ENCODE measurements around the gene PALD1.
"Not testable (repeated sequence)": the region's sequence is repeated elsewhere in the genome, so short reads cannot be mapped to it uniquely, and the experiment has no call there.

Gene PALD1

GRCh38 chr10:70573599-70574506, 95.3 kb downstream of the PALD1 start:
- DNase-seq (ENCODE audit: low read depth): no peak

GRCh38 chr10:70575486-70575873, 96.9 kb downstream of the PALD1 start:
- DNase-seq (ENCODE audit: low read depth): no peak

DNA sequence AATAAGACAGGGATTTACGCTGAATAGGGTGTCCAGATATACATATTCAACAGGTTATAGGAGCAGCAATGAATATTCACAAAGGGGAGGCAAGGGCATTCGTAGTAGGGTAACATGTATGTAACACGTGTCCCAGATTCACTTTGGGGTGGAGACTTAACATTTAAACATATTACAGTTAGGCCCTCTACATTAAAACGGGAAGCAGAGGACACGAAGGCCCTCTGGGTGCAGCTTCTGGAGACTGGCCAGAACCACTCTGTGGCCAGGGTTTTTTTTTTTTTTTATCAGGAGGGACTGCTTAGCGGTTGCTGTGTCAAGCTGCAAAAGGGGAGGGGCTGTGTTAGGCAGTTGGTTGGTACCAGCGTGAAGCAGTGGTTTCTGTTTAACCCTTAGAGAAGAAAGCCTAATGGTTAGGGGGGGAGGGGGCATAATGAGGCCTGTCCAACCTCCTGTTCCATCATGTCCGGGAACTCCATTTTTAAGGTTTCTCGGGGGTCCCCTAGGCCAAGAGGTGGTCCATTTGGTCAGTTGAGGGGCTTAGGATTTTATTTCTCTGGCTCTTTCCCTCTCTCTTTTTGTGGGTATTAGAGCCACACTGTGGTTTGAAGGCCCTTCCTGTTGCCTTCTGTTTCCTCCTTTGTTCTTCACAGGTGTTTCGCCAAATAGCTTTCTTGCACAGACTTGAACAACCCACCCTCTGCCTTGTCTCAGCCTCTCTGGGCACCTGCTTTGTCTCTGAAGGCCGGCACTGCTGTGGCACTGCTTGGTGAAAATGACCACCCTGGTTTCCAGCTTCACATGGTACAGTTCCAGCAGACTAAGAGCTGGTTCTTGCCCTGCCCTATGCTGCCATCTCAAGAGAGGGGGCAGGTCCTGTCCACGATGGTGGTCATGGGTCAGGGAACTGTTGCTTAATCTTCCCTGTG, 97.6 kb downstream of the PALD1 start:
- no peak for DNase-seq (ENCODE audit: low read depth)

DNA sequence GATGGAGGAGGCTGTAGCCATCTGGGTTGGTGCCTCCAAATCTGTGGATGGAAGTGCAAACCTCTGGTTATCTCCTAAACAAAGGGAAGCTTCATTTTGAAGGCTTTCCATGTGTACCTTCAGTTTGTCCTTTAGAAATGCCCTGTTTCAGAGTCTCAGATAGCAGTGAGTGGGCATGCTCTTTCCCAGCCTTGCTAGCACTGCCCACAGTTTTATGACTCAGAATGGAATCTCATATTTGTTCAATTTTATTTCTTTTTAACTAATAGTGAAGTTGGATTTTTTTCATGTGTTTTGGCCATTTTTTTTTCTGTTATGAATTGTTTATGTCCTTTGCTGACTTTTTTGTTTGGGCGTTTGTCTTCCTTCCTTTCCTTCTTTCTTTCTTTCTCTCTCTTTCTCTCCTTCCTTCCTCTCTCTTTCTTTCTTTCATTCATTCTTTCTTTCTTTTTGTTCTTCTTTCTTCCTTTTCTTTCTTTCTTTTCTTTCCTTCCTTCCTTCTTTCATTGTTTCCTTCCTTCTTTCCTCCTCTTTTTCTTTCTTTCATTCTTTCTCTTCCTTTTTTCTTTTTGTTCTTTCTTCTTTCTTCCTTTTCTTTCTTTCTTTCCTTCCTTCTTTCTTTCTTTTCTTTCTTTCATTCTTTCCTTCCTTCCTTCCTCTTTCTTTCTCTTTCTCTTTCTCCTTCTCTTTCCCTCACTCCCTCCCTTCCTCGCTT, 98.4 kb downstream of the PALD1 start:
- DNase-seq (ENCODE audit: low read depth): no peak

- peak; percentile 55 for DNase-seq (ENCODE audit: low read depth)
These were observed 99.9 kb downstream of the PALD1 start for GRCh38 chr10:70578371-70578947.

GRCh38 chr10:70579234-70580002, 100.9 kb downstream of the PALD1 start:
- no peak for DNase-seq (ENCODE audit: low read depth)

DNA sequence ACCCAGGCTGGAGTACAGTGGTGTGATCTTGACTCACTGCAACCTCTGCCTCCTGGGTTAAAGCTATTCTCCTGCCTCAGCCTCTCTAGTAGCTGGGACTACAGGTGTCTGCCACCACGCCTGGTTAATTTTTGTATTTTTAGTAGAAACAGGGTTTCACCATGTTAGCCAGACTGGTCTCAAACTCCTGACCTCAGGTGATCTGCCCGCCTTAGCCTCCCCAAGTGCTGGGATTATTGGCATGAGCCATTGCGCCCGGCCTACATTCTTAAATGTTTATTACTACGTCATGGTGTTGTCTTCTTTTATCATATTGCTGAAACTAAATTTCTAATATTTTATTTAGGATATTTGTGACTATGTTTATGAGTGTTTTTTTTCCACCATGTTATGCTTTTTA, 102.6 kb downstream of the PALD1 start:
- DNase-seq (ENCODE audit: low read depth): not testable (repeated sequence)

DNA sequence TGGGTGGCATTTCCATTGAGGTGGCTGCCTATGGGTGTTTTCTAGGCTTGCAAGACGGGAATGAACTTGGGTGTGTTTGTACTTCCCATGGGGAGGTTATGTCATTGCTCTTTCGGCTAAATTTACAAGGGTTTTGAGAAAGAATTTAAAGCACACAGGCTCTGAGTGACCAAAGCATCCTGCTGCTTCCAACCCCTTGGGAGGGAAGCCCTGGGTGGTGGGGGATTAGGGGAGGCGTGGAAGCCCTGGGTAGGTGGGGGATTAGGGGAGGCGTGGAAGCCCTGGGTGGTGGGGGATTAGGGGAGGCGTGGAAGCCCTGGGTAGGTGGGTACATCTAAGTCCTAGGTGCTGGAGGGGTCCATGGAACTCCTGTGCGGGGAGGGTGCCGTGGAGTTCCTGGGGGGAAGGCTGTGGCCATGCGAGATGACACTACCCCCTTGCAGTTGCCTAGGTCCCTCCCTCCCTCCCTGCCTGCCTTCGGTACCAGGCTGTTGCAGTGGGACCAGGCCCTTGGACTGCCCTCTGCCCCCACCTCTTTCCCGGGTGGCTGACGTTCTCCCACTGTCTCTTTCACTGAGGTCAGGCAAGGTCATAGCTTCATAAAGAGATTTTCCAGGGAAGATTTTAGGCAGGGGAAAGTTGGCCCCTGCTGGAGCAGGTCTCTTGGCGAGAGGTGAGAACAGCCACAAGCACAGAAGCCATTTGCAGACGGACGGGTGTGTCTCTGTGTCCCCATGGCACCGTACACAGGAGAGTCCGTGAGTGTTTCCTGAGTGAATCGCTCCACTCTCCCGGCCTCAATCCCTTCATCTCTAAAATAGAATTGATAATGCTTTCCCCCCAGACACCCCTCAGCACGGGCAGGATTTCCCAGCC, 104.5 kb downstream of the PALD1 start:
- no peak for DNase-seq (ENCODE audit: low read depth)

DNA sequence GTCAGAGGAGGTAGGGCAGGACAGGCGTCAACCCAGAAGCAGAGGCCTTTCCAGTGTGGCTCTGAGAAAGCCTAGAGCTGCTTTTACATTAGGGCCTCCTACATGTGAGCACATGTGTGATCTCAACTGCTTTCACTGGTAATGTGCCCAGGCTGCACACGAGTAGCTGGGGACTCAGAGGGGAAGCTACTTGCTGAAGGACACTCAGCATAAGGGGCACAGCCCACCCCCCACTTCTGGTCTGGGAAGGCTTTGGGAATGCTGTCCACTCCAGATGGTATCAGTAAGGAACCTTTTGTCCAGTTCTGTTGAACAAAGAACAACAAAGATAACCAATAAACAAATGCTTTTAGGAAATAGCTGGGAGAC, 105.1 kb downstream of the PALD1 start:
- DNase-seq (ENCODE audit: low read depth): no peak

- DNase-seq (ENCODE audit: low read depth): no peak
These were observed 105.8 kb downstream of the PALD1 start for GRCh38 chr10:70584366-70584765.

GRCh38 chr10:70584909-70585544, 106.5 kb downstream of the PALD1 start:
- no peak for DNase-seq (ENCODE audit: low read depth)

DNA sequence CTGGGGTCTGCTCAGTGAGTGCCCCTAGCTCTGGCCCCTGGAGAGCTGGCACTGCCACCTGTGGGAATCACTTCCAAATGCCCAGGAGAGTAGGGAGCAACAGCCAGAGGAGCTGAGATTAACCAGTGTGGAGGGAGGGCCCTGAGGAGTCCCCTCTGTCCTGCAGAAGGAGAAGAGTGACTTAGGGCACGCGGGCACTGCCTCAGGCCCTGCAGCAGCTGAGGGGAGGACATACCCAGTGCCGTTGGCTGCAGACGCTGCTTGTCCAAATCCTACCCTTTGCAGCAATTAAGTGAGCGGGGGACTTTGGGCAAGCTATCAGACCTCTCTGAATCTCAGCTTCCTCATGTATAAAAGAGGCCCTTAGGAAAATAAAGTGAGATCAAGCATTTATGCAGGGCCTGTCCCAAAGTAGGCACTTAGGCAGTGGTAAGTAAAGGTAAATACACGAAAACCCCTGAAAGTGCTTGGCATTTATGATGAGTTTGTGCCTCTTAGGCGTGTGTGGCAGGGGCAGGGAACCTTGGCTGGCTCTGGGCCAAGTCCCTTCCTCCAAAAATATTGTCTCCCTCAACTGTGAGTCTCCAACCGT, 107.1 kb downstream of the PALD1 start:
- DNase-seq (ENCODE audit: low read depth): no peak

DNA sequence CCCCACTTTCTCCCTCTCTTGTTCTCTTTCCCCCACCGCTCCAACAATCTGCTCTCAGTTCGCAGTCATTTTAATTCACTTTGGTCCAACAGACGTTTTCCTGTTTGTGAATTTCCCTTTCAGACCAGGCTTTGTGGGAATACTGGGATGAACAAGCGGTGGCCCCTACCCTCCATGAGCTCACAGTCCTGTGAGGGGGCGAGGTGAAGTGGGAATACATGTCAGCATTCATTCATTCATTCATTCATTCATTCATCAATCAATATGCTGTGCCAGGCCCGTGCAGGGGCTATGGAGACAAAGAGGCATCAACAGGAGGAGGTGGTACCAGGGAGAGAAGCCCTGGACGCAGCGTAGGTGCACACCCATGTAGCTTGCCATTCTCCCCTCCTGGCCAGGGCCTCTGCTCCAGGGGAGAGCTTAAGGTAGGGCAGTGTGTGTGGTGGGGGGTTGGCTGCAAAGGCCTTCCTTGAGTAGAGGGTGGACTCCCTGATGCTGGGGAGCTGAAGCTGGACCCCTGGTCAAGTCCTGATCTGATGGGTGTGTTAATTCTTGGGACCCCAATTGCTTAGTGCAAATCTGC, 107.9 kb downstream of the PALD1 start:
- no peak for DNase-seq (ENCODE audit: low read depth)

- DNase-seq (ENCODE audit: low read depth): no peak
These were observed 108.6 kb downstream of the PALD1 start for GRCh38 chr10:70587045-70587658.

GRCh38 chr10:70588255-70588654, 109.7 kb downstream of the PALD1 start:
- no peak for DNase-seq (ENCODE audit: low read depth)

DNA sequence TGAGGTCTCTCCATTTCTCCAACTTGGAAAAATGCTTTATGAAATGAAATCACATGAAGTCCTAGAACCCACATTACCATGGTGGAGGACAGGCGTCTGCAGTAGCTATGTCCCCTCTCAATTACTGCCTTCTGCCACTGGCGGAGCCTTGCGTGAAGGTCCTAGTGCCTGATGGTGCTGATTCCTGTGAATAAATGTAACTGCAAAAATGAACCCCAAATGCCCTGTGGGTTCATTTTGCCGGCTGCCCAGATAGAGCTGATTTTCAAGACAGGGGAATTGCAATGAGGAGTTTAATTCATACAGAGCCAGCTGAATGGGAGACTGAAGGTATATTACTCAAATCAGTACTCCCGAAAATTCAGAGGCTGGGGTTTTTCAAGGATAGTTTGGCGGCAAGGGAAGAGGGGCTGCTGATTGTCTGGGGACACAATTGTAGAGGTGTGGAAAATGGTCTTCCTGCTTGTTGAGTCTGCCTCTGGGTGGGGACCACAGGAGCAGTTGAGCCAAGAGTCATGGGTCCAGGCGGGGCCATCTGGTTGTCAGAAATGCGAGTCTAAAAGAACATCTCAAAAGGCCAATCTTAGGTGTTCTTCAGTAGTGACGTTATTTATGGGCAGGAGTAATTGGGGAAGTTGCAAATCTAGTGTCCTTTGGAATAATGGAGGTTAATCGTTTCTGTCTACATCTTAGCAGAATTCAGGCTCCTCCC, 110.4 kb downstream of the PALD1 start:
- DNase-seq (ENCODE audit: low read depth): no peak

GRCh38 chr10:70589762-70590654, 111.4 kb downstream of the PALD1 start:
- no peak for DNase-seq (ENCODE audit: low read depth)

Measured in activated T-cell treated with anti-CD3 and anti-CD28 coated beads for 1 hour (primary cell).